NT2/D1 (cell line): ENCODE results near the gene KCTD15.

Source experiments
- SUZ12 ChIP-seq: IDR thresholded peaks from 2 replicates; pipeline ENCODE4 v1.6.1; 2011; ENCODE audit not compliant: insufficient read length, insufficient read depth; ENCODE audit errors: extremely low read depth
- YY1 ChIP-seq: IDR thresholded peaks from 2 replicates; pipeline ENCODE4 v1.6.1; 2011; ENCODE audit not compliant: insufficient read length, insufficient read depth
- ZNF274 ChIP-seq: IDR thresholded peaks from 2 replicates; pipeline ENCODE4 v1.6.1; 2011; ENCODE audit warnings: mild to moderate bottlenecking, low read depth, low read length

GRCh38 chr19:33785795-33786194 lies 10.9 kb upstream of the KCTD15 start:
- no peak for TF ChIP-seq YY1
- TF ChIP-seq ZNF274, result no peak
- TF ChIP-seq SUZ12, result no peak
